GM20000 (cell line): ENCODE measurements around the gene NRG2.

ENCODE experiments used
- DNase-seq: peaks from one replicate; pipeline ENCODE4 v3.0.0; 2012; ENCODE audit warnings: low spot score
- CTCF ChIP-seq: IDR thresholded peaks from 2 replicates; pipeline ENCODE4 v1.5.1; 2012; ENCODE audit warnings: mild to moderate bottlenecking, control low read depth; ENCODE audit errors: extremely low read depth, missing control alignments

NRG2 gene

GRCh38 chr5:139942243-139942642, 100.9 kb downstream of the NRG2 start:
- TF ChIP-seq CTCF: no peak
- DNase-seq: no peak

GRCh38 chr5:139930406-139930805, 112.7 kb downstream of the NRG2 start:
- TF ChIP-seq CTCF: no peak
- peak; percentile 1 for DNase-seq

GRCh38 chr5:139926797-139927503, 116.1 kb downstream of the NRG2 start:
- DNase-seq: no peak
- TF ChIP-seq CTCF: no peak

GRCh38 chr5:139925650-139926640, 117.2 kb downstream of the NRG2 start:
- TF ChIP-seq CTCF: no peak
- peak; percentile 3 for DNase-seq

- TF ChIP-seq CTCF: no peak
- no peak for DNase-seq
Observed at GRCh38 chr5:139925216-139925562, 117.9 kb downstream of the NRG2 start.

GRCh38 chr5:139924294-139925215, 118.5 kb downstream of the NRG2 start:
- DNase-seq: no peak
- TF ChIP-seq CTCF: no peak
